HG03025 (cell line): ENCODE measurements around the gene ARL16.
"Not testable (repeated sequence)": the region's sequence is repeated elsewhere in the genome, so short reads cannot be mapped to it uniquely, and the experiment has no call there.

Experiments used
- ATAC-seq: cut with Tn5 transposase; IDR thresholded peaks from one replicate; pipeline ENCODE4 v1.9.1; 2021; ENCODE audit warnings: mild to moderate bottlenecking, moderate library complexity; ENCODE audit not compliant: unreplicated experiment, low FRiP score

ARL16 gene

DNA sequence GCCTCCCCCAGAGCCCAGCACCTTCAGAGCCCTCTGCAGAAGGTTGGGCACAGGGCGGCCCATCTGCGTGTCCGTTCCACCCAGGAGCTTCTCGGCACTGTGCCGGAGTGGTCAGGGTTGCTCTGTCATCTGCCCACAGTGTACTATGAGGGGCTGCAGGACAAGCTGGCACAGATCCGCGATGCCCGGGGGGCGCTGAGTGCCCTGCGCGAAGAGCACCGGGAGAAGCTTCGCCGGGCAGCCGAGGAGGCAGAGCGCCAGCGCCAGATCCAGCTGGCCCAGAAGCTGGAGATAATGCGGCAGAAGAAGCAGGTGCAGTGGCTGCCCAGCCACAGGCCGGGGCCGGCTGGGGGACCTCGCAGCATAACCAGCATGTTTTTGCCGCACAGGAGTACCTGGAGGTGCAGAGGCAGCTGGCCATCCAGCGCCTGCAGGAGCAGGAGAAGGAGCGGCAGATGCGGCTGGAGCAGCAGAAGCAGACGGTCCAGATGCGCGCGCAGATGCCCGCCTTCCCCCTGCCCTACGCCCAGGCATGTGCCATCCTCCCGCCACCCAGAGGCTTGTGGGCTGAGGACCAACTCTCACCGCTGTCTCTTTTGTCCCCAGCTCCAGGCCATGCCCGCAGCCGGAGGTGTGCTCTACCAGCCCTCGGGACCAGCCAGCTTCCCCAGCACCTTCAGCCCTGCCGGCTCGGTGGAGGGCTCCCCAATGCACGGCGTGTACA is 12.8 kb upstream of the ARL16 start:
- no peak for ATAC-seq

DNA sequence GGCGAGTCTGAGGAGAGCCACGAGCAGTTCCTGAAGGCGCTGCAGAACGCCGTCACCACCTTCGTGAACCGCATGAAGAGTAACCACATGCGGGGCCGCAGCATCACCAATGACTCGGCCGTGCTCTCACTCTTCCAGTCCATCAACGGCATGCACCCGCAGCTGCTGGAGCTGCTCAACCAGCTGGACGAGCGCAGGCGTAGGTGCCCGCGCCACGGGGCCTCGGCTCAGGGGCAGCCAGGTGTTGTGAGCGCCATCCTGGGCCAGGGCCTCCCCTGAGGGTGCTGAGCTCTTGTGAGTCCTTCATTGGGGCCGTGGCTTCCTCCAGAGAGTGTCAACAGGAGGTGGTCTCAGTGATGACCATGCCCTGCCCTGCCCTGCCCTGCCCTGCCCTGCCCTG is 12.2 kb upstream of the ARL16 start:
- no peak for ATAC-seq

DNA sequence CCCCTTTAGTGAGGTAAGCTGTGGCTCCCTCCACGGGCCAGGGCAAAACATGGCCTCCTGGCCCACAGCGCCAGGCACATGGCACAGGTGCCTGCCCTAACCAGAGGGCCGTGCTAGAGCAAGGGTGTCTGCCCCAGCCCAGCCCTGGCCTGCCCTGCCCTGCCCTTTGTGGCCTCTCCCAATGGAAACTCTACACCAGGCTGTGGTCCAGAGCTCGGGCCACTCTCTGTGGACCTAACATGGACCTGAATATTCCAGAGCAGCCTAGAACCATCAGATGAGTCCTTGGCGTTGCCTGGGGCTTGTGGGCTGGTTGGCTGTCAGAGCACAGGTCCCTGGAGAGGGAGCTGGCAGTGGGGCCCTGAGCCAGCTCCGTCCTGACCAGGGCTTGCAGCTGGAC is 11.6 kb upstream of the ARL16 start:
- ATAC-seq, result no peak

DNA sequence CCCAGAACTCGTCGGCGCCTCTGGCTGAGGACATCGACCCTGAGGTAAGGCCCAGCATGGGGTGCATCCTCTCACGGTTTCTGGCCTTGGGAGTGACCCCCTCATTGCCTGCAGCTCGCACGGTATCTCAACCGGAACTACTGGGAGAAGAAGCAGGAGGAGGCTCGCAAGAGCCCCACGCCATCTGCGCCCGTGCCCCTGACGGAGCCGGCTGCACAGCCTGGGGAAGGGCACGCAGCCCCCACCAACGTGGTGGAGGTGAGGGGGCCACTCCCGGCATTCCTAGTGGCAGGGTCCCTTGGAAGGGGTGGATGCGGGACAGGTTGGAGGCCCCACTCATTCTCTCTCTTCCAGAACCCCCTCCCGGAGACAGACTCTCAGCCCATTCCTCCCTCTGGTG is 11.2 kb upstream of the ARL16 start:
- ATAC-seq, result no peak

DNA sequence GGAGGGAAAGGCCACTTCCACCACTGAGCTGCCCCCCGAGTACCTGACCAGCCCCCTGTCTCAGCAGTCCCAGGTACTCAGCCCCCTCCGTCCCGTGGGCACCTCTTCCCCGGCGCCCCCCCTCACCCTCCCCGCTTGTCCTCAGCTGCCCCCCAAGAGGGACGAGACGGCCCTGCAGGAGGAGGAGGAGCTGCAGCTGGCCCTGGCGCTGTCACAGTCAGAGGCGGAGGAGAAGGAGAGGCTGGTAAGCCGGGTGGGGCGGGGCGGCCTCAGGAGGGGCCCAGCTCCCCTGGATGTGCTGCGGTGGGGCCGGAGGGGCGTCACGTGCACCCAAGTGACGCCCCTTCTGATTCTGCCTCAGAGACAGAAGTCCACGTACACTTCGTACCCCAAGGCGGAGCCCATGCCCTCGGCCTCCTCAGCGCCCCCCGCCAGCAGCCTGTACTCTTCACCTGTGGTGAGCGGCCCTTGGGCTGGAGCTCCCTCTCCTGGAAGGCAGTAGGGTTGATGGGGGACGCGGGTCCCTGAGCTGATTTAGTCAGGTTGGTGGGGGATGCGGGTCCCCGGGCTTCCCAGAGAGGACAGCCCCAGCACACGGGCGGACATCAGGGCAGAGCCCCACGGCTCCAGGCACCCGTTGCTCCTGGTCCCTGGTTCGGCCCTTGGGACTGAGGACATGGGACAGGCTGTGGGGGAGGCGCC is 10.1 kb upstream of the ARL16 start:
- no peak for ATAC-seq

DNA sequence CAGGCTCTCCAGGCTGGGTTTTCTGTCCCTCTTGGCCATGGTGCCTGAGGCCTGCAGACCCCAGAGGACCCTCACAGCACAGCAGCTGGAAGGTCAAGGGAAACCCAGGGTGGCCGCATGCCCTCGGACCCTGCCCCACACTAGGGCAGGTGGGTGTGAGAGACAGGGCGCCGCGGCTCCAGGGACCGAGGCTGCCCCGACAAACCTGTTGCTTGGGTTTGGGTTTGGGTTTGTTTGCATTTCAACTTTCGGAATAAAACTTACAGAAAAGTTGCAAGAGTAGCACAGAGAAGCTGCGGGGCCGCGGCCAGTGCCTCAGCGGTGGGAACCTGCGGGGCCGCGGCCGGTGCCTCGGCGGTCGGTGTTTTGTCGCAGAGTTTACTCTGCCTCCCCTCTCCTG is 8.0 kb upstream of the ARL16 start:
- ATAC-seq, result no peak

DNA sequence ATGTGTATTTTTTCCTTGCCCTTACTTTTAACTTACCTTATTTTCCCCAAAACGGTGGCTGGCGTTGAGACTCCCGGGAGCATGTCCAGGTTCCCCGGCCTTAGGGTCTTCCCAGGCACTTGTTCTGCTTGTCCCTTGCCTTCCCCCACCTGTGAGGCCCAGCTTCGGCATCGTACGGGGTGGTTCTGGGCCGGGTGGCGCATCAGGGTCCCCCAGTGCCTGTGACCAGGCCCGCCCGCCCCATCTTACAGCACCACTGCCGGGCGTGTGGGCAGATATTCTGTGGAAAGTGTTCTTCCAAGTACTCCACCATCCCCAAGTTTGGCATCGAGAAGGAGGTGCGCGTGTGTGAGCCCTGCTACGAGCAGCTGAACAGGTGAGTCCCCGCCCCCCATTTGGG is 7.6 kb upstream of the ARL16 start:
- no peak for ATAC-seq

DNA sequence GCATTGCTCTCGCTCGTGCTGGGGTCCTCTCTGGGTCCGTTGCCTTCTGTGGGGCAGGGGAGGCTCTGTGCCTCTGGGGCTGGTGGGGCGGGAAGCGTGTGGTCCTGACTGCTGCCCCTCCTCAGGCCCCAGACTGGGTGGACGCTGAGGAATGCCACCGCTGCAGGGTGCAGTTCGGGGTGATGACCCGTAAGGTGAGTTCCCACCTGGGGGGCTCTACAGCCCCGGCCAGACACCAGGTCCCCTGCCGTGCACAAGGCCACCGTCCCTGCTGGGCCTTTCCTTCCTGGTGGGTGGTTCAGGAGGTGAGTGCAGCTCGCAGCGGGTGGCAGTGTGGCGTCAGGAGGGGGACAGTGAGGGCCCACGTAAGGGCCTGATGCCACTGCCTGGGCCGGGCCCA is 7.0 kb upstream of the ARL16 start:
- no peak for ATAC-seq

DNA sequence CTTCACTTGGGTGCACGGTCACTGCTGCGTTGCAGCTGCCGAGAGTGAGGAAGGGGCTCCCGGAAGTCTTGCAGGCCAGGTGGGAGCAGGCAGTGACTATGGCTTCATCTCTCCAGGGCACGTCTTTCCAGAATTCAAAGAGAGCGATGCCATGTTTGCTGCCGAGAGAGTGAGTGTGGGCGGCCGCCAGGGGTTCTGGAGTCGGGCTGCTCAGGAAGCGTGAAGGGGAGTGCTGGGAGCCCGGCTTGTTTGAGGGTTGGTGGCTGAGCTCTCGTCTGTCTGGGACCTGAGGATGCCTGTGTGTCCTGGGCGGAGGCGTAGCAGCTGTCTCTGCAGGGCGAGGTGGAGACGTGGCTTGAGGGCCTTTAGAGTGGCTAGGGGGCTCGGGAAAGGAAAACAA is 6.5 kb upstream of the ARL16 start:
- no peak for ATAC-seq

DNA sequence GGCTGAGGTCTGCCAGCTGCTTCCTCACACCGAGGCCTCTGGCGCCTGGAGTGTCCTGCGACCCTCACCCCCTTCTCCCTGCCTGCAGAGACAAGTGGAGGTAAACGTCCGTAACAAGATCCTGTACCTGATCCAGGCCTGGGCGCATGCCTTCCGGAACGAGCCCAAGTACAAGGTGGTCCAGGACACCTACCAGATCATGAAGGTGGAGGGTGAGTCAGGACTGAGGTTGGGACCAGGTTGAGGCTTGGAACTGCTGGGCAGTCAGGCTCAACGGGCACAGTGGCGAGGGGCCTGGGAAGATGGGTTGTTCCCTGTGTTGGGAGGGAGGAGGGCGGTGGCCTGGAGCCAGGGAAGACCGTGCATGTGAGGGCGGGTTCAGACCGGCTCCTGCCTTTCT is 5.0 kb upstream of the ARL16 start:
- no peak for ATAC-seq

DNA sequence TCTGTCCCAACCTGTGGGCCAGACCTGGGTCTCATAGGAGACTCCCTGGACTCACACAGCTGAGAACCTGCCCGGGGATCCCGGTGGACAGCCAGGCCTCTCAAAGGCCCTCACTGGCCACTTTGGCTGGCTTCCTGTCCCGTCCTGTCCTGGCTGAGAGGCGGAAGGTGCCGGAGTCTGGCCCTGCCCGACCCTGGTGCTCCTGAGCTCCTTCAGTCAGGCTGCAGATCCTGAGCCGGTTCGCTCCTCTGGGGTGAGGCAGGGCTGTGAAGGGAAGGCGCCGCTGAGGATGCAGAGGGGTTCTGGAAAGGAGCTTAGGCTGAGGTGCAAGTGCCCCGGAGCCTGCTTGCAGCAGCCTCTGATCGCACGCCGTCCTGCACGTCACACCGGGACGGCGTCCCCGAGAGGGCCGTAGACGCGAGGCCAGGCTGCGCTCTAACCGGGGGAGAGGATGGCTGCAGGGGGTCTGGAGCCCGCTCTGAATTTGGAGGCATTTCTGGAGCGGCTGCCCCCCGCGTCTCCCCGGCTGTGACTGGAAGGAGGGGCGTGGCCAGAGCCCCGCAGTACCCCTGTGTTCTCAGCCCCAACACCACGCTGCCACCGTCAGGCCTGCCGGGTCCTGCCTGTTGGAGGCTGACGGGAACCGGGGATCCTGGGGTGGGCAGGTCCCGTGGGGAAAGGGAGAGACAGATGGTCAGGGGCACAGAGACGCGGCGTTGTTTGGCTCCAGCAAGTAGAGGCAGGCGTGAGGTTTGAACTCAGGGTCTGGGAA is 4.4 kb upstream of the ARL16 start:
- ATAC-seq, result no peak

DNA sequence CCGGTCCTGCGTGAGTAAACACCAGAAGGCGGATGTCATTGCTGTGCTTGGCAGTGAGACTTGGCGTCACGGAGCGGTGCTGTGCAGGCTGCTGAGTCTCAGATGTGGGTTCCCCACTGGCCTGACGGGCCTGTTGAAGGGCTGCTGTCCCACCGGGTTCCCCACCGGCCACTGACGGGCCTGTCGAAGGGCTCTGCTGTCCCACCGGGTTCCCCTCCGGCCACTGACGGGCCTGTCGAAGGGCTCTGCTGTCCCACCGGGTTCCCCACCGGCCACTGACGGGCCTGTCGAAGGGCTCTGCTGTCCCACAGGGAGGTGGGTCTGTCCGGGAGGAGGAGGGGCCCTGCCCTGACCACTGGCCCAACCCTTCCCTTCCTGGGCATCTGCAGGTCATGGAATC is 3.0 kb upstream of the ARL16 start:
- no peak for ATAC-seq

DNA sequence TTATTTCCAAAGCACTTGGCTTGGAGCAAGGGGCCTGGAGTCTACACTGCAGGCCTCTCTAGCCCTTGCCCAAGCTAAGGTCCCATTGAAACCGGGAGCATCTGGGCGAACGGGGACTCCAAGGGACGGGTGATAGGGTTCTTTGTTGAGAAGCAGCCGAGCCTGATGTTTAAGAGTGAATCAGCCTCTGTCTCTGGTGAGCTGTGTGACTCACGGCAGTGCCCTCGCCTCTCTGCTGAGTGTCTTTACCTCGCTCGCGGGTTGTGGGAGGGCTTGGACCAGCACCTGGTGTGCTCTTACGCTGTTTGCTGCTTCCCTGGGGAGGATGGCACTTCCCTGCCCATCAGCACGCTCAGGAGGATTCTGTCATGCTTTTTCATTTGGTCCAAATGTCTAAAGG is 1.5 kb upstream of the ARL16 start:
- ATAC-seq, result no peak

DNA sequence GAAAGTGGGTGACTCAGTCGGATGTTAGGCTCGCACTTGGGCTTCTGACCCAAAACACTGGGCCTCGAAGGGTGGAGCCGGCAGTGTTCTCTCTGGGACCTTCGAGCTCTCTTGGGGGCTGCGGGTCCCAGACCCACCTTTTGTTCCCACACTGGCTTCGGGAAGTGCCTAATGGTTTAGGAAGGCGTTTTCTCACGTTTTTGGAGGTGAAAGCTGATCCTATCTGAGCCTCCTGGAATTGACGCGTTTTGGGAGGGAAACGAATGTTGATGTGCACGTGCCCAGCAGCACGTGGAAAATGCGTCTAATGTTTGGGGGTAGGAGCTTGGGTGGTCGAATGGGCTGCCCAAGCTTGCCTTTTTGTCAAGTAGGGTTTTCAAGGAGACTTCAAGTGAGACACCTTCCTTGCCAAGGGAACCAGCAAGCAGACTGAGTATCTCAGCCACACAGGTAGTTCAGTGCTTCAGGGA is 880 bp upstream of the ARL16 start:
- ATAC-seq, result no peak

DNA sequence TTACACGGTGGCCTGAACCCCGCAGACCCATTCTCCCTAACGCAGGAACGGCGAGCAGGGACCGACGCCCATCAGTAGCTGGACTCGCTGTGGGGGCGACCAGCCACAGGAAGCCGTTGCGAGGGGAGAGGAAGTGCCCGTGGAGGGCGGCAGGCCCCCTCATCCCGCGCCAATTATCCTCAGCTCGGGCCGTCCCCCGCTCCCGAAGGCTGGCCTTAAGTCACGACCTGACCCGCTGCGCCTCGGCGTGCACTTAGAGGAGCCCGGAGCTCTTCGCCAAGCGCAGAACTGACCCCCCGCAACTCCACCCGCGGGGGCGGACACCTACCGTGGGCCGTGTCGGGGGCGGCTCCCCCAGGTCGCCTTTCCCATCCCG is 401 bp downstream of the ARL16 start:
- peak; percentile 26 for ATAC-seq

DNA sequence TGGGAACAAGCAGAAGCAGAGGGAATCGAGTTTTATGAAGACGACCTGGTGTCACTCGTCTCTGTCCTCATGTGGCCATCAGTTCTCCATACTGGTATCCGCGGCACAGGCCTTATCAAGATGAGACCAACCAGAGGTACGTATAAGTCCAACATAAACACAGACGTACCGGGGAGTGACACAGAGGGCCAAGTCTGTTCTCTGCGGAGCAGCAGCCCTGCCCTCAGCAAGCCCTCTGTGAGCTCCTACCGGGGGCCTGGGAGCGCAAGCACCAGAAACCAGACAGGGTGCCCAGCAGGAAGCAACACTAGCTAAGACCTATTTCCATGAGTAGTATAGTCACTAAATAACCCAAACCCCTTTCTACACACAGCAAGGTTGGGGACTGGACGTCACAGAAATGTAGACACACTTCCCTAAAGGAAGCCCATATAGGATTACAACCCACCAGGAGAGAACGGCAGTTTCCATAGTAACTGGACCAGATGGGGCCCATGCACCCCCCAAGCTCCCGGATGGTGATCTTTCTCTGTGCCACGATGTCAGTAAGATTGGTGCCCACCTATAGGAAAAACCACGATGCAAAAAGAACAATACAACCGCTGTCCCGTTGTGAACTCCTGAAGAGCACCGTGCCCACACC is 911 bp downstream of the ARL16 start:
- ATAC-seq, result no peak

DNA sequence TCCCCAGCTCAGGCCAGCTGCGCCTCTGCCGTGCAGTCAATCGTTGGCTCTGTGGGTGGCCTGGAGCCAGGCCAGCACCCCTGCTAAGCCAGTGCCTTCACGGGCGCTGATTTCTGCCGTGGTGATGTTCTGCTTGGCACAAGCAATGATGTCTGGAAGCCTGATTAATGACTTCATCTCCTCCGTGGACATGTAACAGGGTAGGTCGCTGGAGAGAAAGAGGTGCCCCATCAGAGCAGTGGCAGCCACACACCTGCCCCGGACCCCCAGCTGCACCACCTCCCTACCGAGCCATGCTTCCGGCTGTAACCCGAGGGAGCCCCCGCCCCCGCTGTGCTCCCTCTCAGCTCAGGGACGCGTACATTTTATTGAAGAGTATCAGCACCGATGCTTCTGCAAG is 1.9 kb downstream of the ARL16 start:
- no peak for ATAC-seq

DNA sequence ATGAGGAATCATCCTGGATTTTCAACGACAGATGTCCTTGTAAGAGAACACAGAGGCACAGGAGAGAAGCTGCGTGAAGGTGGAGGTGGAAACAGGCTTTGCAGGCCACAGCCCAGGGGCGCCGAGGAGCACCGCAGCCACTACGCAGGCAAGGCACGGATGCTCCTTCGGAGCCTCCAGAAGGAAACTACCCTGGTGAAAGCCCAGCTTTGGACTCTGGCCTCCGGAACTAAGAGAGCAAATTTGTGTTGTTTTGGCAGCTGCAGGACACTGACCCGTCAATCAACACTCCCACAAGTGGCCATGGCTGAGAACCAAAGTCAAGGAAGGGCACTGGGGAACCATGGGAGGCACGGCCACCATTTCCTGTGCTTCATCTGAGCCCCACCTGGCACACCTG is 3.4 kb downstream of the ARL16 start:
- no peak for ATAC-seq

DNA sequence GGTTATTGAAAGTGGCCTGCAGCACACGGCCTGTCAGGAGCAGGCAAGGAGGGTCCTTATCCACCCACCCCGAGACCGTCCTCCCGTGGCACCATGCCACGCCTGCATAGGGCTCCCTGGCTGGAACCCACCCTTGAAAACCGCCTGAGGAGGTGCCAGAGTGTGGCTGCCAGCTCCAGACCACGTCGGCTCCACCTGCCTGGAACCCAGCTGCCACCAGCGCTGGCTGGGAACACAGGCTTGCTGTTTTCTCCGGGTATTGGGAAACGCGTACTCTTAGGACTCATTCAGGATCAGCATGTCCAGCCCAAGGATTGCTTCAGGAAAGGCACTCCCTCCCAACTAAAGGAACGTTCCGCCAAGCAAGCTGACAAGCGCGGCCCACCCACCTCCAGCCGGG is 6.7 kb downstream of the ARL16 start:
- ATAC-seq, result no peak

DNA sequence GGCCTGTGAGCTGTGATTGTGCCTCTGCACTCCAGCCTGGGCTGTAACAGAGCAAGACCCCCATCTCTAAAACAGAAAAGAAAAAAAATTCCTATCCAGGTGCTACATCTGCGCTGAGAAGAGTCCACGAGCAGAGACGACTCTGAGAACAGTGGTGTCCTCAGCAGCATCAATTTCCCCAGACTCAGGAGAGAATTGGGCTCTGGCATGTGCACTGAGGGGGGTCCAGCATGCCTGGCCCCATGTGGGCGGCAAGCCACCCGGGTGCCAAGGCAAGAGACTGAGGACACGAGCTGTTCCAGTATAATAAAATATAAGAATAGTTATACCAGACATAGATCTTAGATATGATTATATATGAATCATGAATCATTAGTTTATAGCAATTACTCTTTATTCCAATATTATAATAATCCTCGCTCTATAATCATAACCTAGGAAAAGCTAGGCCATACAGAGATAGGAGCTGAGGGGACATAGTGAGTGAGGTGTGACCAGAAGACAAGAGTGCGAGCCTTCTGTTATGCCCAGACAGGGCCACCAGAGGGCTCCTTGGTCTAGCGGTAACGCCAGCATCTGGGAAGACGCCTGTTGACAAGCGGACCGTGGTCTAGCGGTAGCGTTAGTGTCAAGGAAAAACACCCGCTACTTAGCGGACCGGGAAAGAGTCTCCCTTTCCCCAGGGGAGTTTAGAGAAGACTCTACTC is 7.9 kb downstream of the ARL16 start:
- ATAC-seq, result not testable (repeated sequence)
